Measurements from ENCODE around the gene GSDME. TPM values are rescaled to one million over a fixed set of nuclear protein-coding genes. Genes with fewer than 3 reads are reported as not detected.
"Not testable (repeated sequence)": the region's sequence is repeated elsewhere in the genome, so short reads cannot be mapped to it uniquely, and the experiment has no call there.

The GSDME gene
- total RNA-seq, 4 donors from 2014 or later: 3.1 to 5.2 (median 3.9) TPM

- peaks cover 4 to 21% of the 10 kb centered on the region in 2 donors for H3K4me1 ChIP-seq
- in situ Hi-C loops (cut with MboI; ENCODE audit: low sequenced_read_pairs in 4 of 4): no loop called here
- no peaks in the 10 kb centered on the region for H3K36me3 ChIP-seq
- intact Hi-C loops (cut with DNase I; ENCODE audit: low total_unique reads): no loop called here
- DNase-seq (no peak), ATAC-seq (no peak)
- TF ChIP-seq POLR2A (IDR thresholded peaks at IDR 0.05): no peak
- TF ChIP-seq, protein P1, sequence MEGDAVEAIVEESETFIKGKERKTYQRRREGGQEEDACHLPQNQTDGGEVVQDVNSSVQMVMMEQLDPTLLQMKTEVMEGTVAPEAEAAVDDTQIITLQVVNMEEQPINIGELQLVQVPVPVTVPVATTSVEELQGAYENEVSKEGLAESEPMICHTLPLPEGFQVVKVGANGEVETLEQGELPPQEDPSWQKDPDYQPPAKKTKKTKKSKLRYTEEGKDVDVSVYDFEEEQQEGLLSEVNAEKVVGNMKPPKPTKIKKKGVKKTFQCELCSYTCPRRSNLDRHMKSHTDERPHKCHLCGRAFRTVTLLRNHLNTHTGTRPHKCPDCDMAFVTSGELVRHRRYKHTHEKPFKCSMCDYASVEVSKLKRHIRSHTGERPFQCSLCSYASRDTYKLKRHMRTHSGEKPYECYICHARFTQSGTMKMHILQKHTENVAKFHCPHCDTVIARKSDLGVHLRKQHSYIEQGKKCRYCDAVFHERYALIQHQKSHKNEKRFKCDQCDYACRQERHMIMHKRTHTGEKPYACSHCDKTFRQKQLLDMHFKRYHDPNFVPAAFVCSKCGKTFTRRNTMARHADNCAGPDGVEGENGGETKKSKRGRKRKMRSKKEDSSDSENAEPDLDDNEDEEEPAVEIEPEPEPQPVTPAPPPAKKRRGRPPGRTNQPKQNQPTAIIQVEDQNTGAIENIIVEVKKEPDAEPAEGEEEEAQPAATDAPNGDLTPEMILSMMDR (IDR thresholded peaks at IDR 0.05 in 4 of 5, conservative IDR thresholded peaks at IDR 0.05 in 1 of 5): no peak
- H3K9me3 ChIP-seq: peaks cover 0 to 3% (median 0%) of the 10 kb centered on the region in 3 donors
- no peak overlapping the region for H3K27ac ChIP-seq
- no peaks in the 10 kb centered on the region for H3K27me3 ChIP-seq
- no peak overlapping the region for H3K4me3 ChIP-seq
Observed at GRCh38 chr7:24737281-24737680, 20.0 kb downstream of the GSDME start.

GRCh38 chr7:24735594-24735993 lies 21.7 kb downstream of the GSDME start:
- in situ Hi-C loops (cut with MboI; ENCODE audit: low sequenced_read_pairs in 4 of 4); ATAC-seq; intact Hi-C loops (cut with DNase I; ENCODE audit: low total_unique reads); H3K4me3 ChIP-seq; H3K27ac ChIP-seq; H3K27me3 ChIP-seq; H3K4me1 ChIP-seq; DNase-seq; H3K9me3 ChIP-seq; H3K36me3 ChIP-seq: not testable (repeated sequence)

- TF ChIP-seq POLR2A (IDR thresholded peaks at IDR 0.05): no peak
- TF ChIP-seq, protein P1 (IDR thresholded peaks at IDR 0.05 in 4 of 5, conservative IDR thresholded peaks at IDR 0.05 in 1 of 5): no peak
- in situ Hi-C loops (cut with MboI; ENCODE audit: low sequenced_read_pairs in 4 of 4): no loop called here
Observed at GRCh38 chr7:24734306-24734705, 23.0 kb downstream of the GSDME start.

GRCh38 chr7:24733414-24734060 lies 23.7 kb downstream of the GSDME start:
- in situ Hi-C loops (cut with MboI; ENCODE audit: low sequenced_read_pairs in 4 of 4) (no loop called here), intact Hi-C loops (cut with DNase I; ENCODE audit: low total_unique reads) (no loop called here)
- H3K36me3 ChIP-seq: no peaks in the 10 kb centered on the region
- peaks cover 8 to 16% of the 10 kb centered on the region in 2 donors for H3K4me1 ChIP-seq
- DNase-seq (no peak), ATAC-seq (no peak)
- peak overlapping the region in 2 of 4 donors; percentile 27 to 33 for H3K27ac ChIP-seq
- TF ChIP-seq, protein P1 (IDR thresholded peaks at IDR 0.05 in 4 of 5, conservative IDR thresholded peaks at IDR 0.05 in 1 of 5): no peak
- TF ChIP-seq POLR2A (IDR thresholded peaks at IDR 0.05): no peak
- no peak overlapping the region for H3K4me3 ChIP-seq
- H3K27me3 ChIP-seq: no peaks in the 10 kb centered on the region
- H3K9me3 ChIP-seq: peaks cover 0 to 2% (median 0%) of the 10 kb centered on the region in 3 donors

More at GRCh38 chr7:24734306-24734705, 23.0 kb downstream of the GSDME start:
- no peak for DNase-seq
- Histone ChIP-seq H3K4me1 (peaks cover 1 to 8% of the 10 kb centered on the region in 2 donors), H3K27me3 (no peaks in the 10 kb centered on the region), H3K4me3 (no peak overlapping the region), H3K27ac (no peak overlapping the region), H3K36me3 (no peaks in the 10 kb centered on the region), H3K9me3 (peaks cover 0 to 3% (median 0%) of the 10 kb centered on the region in 3 donors)
- no peak for ATAC-seq
- intact Hi-C loops (cut with DNase I; ENCODE audit: low total_unique reads): no loop called here

- Histone ChIP-seq H3K9me3 (no peaks in the 10 kb centered on the region), H3K4me3 (no peak overlapping the region), H3K4me1 (peaks cover 8 to 22% of the 10 kb centered on the region in 2 donors), H3K36me3 (no peaks in the 10 kb centered on the region), H3K27me3 (no peaks in the 10 kb centered on the region), H3K27ac (peak overlapping the region in 2 of 4 donors; percentile 27 to 33)
- intact Hi-C loops (cut with DNase I; ENCODE audit: low total_unique reads): no loop called here
- no peak for DNase-seq
- ATAC-seq: peak; percentile 26 to 38
- in situ Hi-C loops (cut with MboI; ENCODE audit: low sequenced_read_pairs in 4 of 4): no loop called here
- TF ChIP-seq, protein P1 (IDR thresholded peaks at IDR 0.05 in 4 of 5, conservative IDR thresholded peaks at IDR 0.05 in 1 of 5): no peak
- TF ChIP-seq POLR2A (IDR thresholded peaks at IDR 0.05): no peak
Observed at GRCh38 chr7:24732646-24733413, 24.4 kb downstream of the GSDME start.
